Dermis lymphatic vessel endothelial cell (primary cell): ENCODE measurements around the gene ADH1A. TPM values are rescaled to one million over a fixed set of nuclear protein-coding genes. Genes with fewer than 3 reads are reported as not detected.

Experiments
- total RNA-seq: library from RNA; depleted of rRNA; stranded (reverse); fragments of >200 nt; gene quantifications from 2 replicates; pipeline ENCODE4 v1.2.1, GENCODE V29; 2014

ADH1A gene
- total RNA-seq = not detected in 2 replicates

DNA sequence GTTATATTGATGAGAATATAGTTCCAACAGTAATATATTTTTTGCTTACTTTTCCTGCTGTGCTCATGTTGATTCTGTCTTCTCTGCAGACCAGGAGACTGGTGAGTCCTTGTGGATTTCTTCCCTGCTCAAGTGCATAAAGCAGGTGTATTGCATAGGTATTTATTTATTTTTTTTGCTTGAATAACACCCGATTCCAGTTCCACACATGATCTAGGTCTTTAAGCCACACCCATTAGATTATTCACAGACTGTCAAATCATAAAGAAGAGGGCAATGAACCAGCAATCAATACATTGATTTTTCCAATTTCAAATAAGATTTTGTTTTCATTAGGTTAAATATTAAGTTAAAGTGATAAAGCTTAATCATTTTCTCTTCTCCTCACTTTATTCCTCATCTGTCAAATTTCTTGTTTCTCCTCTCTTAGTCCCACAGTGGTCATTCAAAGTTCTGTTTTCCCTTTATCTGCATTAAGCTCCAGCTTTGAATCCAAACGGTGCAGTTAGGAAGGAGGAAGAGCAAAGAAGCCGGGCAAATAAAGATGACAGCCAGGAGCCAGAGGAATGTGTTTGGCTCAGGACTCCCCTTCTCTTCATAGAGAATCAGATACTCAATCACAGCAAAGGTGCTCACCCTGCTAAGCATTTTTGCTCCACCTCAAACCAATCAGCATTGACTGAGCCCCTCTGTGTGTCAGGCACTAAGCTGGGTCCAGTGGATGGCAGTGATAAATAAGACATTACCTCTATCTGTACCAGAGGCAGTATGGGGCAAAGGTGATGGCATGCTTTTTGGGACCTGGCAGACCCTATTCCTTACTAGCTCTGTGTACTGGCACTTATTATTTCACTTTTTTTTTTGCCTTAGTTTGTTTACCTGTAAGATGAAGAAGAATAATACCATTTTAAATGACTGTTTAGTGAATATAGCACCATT is at the start of gene ADH1A:
Gene ADH1A (minus strand): TSS at position 138 of the 939 bp plus-strand sequence. CDS start 71 bp downstream, at position 67.

GRCh38 chr4:99321241-99322191 is 30.7 kb upstream of the ADH1A start, which contains the start of gene ADH1B:
TSS of gene ADH1B (minus strand) at chr4:99321401. CDS start at chr4:99321331, 70 bp downstream.

Other genes starting within 250 kb of the ADH1A start
- 45.3 and 69.7 TPM in 2 replicates for gene ADH5, start 202.2 kb downstream of the ADH1A start, total RNA-seq
- not detected in 2 replicates for gene ADH4, start 146.7 kb downstream of the ADH1A start, total RNA-seq
- gene ADH6, start 71.7 kb downstream of the ADH1A start, total RNA-seq = not detected in 2 replicates
- 0.09 TPM in 1 of 2 replicates, not detected in the other for gene ADH1B, start 30.4 kb upstream of the ADH1A start, total RNA-seq
- not detected in 2 replicates for gene ADH1C, start 61.8 kb upstream of the ADH1A start, total RNA-seq
- not detected in 2 replicates for gene ADH7, start 144.4 kb upstream of the ADH1A start, total RNA-seq
- not detected in 2 replicates for gene C4orf17, start 220.0 kb upstream of the ADH1A start, total RNA-seq